HFF-Myc (cell line): ENCODE measurements around the gene IMPA2.

ENCODE experiments used
- DNase-seq: peaks from one replicate; pipeline ENCODE4 v3.0.0-alpha.2; 2011; ENCODE audit warnings: low read depth; ENCODE audit errors: extremely low read depth
- H3K4me3 ChIP-seq: replicated peaks from 2 replicates; pipeline ENCODE4 v1.5.1; 2011; ENCODE audit warnings: low read depth, mild to moderate bottlenecking, control low read depth, low read length
- TF ChIP-seq, protein P1 (sequence below): IDR thresholded peaks from 2 replicates; pipeline ENCODE4 v1.5.1; 2012; ENCODE audit warnings: mild to moderate bottlenecking, low read depth, low read length, control low read depth; ENCODE audit errors: missing control alignments

Gene IMPA2

DNA sequence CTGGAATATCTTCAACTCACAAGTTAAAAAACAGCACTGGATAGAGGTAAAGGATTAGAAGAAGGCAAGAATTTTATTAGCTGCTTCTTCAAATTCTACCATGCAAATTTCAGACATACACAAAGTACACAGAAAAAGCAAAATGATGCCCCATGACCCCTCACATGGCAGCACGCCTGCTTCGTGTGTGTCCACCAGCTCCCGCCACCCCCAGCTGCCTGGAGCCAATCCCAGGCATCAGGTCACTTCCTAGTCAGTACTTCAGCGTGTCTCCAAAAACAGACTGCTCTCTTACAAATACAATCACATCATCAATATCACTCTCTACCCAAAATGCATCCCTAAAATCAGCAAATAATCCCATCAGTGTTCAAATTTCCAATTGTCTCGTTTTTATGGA is 35.8 kb downstream of the IMPA2 start:
- TF ChIP-seq, protein P1, sequence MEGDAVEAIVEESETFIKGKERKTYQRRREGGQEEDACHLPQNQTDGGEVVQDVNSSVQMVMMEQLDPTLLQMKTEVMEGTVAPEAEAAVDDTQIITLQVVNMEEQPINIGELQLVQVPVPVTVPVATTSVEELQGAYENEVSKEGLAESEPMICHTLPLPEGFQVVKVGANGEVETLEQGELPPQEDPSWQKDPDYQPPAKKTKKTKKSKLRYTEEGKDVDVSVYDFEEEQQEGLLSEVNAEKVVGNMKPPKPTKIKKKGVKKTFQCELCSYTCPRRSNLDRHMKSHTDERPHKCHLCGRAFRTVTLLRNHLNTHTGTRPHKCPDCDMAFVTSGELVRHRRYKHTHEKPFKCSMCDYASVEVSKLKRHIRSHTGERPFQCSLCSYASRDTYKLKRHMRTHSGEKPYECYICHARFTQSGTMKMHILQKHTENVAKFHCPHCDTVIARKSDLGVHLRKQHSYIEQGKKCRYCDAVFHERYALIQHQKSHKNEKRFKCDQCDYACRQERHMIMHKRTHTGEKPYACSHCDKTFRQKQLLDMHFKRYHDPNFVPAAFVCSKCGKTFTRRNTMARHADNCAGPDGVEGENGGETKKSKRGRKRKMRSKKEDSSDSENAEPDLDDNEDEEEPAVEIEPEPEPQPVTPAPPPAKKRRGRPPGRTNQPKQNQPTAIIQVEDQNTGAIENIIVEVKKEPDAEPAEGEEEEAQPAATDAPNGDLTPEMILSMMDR, result no peak
- no peak overlapping the region for H3K4me3 ChIP-seq
- no peak for DNase-seq

DNA sequence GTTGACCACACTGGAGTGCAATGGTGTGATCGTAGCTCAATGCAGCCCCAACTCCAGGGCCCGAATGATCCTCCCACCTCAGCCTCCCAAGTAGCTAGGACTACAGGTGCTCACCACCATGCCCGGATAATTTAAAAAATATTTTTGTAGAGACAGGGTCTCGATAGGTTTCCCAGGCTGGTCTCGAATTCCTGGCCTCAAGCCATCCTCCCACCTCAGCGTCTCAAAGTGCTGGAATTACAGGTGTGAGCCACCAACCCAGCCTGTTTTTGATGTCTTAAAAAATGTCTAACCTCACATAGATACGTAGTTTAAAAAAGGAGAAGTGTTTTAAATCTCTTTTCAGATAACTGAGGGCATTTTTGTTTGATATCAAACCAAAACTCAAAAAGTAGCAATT is 37.6 kb downstream of the IMPA2 start:
- no peak overlapping the region for H3K4me3 ChIP-seq
- DNase-seq, result no peak
- TF ChIP-seq, protein P1, result no peak

DNA sequence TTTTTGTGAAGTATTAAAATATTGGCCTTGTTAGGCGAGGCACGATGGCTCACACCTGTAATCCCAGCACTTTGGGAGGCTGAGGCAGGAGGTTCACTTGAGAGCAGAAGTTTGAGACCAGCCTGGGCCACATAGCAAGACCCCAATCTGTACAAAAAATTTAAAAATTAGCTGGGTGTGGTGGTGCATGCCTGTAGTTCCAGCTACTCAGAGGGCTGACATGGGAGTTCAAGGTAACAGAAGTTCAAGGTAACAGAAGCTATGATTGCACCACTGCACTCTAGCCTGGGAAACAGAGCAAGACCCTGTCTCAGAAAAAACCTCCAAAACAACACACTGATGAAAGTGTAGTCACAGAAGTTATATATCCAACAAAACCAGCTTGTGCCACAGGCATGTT is 39.8 kb downstream of the IMPA2 start:
- TF ChIP-seq, protein P1, result no peak

DNA sequence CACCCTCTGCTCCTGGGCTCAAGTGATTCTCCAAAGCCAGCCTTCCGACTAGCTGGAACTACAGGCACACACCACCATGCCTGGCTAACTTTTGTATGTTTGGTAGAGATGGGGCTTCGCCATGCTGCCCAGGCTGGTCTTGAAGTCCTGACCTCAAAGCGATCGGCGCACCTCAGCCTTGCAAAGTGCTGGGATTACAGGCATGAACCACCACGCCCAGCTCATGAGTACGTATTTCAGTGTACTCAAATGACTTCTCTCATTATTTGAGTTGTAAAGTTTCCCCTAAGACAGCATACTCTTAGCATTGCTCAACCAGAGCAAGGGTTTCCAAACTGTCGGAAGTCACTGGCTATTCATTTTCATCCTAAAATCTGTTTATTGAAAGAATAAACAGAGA is 40.3 kb downstream of the IMPA2 start:
- TF ChIP-seq, protein P1, result no peak
- DNase-seq, result no peak
- H3K4me3 ChIP-seq, result no peak overlapping the region

More for the DNA sequence above, 39.8 kb downstream of the IMPA2 start:
- no peak overlapping the region for H3K4me3 ChIP-seq
- no peak for DNase-seq

DNA sequence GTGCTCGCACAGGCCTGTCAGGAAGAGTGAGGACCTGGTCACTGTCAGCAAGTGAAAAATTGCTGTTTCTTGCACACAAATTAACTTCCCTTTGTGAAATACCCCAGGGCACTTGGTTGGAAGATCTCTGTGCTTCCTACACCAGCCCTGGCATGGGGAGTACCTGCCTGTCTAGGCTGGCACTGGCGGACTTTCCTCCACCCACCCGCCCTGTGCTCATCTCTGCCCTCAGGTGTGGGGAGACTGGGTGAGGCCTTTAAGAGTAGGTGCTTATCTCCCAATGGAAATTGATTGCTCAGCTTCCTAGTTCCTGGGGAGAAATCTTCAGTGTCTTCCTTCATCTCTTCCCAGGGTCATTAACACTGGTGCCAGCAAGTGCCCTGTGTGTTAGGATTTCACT is 42.1 kb downstream of the IMPA2 start:
- no peak for DNase-seq
- TF ChIP-seq, protein P1, result no peak
- H3K4me3 ChIP-seq, result no peak overlapping the region

DNA sequence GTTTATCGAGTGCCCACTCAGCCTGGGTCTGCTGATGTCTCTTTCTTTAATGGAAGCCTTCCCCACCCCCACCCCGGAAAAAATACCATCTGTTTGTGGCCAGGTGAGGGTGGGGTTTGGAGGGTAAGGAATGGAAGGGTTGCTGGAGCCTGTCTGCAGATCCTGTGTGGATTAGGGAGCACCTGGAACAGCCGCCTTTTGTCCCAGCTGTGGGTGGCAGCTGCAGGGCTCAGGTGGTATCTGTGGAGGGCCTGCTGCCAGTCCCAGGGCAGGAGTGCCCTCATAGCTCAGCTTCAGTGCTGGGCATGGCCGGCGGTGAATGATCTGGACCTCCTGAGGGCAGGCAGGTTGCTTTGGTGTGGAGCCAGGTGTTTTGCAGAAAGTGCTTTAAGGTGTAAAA is 45.3 kb downstream of the IMPA2 start:
- TF ChIP-seq, protein P1, result no peak
- H3K4me3 ChIP-seq, result no peak overlapping the region
- DNase-seq, result no peak

DNA sequence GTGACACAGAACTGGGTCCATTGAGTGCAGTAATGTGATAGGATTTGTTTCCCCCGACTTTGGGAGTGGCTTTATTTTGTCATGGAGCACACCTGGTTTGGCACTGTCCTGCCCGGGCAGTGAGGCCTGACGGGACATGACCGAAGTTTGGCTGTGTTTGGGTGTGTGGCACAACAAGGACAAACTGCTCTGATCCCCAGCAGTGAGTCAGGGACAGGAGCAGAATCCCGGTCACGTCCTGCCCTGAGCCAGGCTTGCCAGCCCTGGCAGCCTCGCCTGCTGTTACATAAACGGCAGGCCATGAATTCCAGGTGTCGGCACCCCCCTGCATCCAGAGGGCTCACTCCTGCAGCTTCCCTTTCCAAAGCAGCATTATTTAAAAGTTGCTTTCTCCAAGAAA is 45.7 kb downstream of the IMPA2 start:
- no peak overlapping the region for H3K4me3 ChIP-seq
- TF ChIP-seq, protein P1, result no peak
- no peak for DNase-seq
